Breast epithelium (tissue), 4 donors: Measurements from ENCODE around the gene TCERG1L. TPM values are rescaled to one million over a fixed set of nuclear protein-coding genes. Genes with fewer than 3 reads are reported as not detected.

ENCODE experiments used
- DNase-seq, 2 donors: peaks; one replicate each; pipeline ENCODE4 v3.0.0-alpha.2; 2019; ENCODE audit warnings: low spot score in 2 of 2
- H3K27ac ChIP-seq, 2 donors: fragments of 200-600 bp; sonication (generic) in 1 of 2; one replicate each; pipeline ENCODE4 v1.5.1; 2016 to 2019; ENCODE audit warnings: mild to moderate bottlenecking in 1 of 2
- H3K27me3 ChIP-seq, 2 donors: fragments of 200-600 bp; sonication (generic) in 1 of 2; one replicate each; pipeline versions ENCODE4 v1.5.1 to v1.6.0; 2017 to 2019; ENCODE audit warnings: control low read depth in 1 of 2, mild to moderate bottlenecking in 1 of 2
- H3K36me3 ChIP-seq: fragments of 200-600 bp; one replicate; pipeline ENCODE4 v1.5.1; 2019
- H3K4me1 ChIP-seq, 2 donors: fragments of 200-600 bp; sonication (generic); one replicate each; pipeline ENCODE4 v1.5.1; 2016 to 2019; ENCODE audit warnings: control low read depth in 1 of 2
- H3K4me3 ChIP-seq, 3 donors: fragments of 200-600 bp; sonication (generic); 1 replicate in 2 of 3; 2 replicates in 1 of 3; pipeline ENCODE4 v1.5.1; 2016 to 2019; ENCODE audit warnings: mild to moderate bottlenecking in 3 of 3, moderate library complexity in 2 of 3
- H3K9me3 ChIP-seq, 2 donors: fragments of 200-600 bp; sonication (generic) in 1 of 2; one replicate each; pipeline ENCODE4 v1.5.1; 2016 to 2019; ENCODE audit warnings: control low read depth in 1 of 2
- CTCF ChIP-seq, 3 donors: fragments of 450-650 bp; IDR thresholded peaks; one replicate each; pipeline ENCODE4 v1.5.1; 2016 to 2017; ENCODE audit warnings: antibody characterized with exemption in 3 of 3, mild to moderate bottlenecking in 3 of 3, moderate library complexity in 3 of 3
- POLR2A ChIP-seq: fragments of 450-650 bp; IDR thresholded peaks from one replicate; pipeline ENCODE4 v1.6.1; 2016; ENCODE audit warnings: antibody characterized with exemption, mild to moderate bottlenecking, moderate library complexity
- POLR2AphosphoS5 ChIP-seq, 3 donors: sonication (generic); formaldehyde crosslinking; IDR thresholded peaks; one replicate each; pipeline ENCODE4 v1.6.1; 2017; ENCODE audit warnings: antibody characterized with exemption in 3 of 3
- intact Hi-C: fragments of 100-400 bp; cut with DNase I; formaldehyde crosslinking; loops from one replicate; pipeline ENCODE4 v1.15.1; 2023; ENCODE audit warnings: low total_unique reads
- total RNA-seq, 3 donors: library from RNA; depleted of rRNA; stranded (reverse); fragments of >200 nt; gene quantifications; one replicate each; pipeline ENCODE4 v1.1.0, GENCODE V29; 2016

Gene TCERG1L
- total RNA-seq, 3 donors from 2014 or later, result under 0.01 to 0.88 TPM; not detected in 1

- Histone ChIP-seq H3K36me3 (no peaks in the 10 kb centered on the region), H3K9me3 (no peaks in the 10 kb centered on the region), H3K27me3 (peaks cover 0 to 10% of the 10 kb centered on the region in 2 donors), H3K4me3 (no peak overlapping the region), H3K27ac (no peak overlapping the region), H3K4me1 (no peaks in the 10 kb centered on the region)
- TF ChIP-seq CTCF (IDR thresholded peaks at IDR 0.05), result no peak
- no peak for TF ChIP-seq POLR2AphosphoS5 (IDR thresholded peaks at IDR 0.05)
- no peak for TF ChIP-seq POLR2A
- no peak for DNase-seq
- intact Hi-C loops, result no loop called here
Observed at GRCh38 chr10:131257027-131257426, 54.5 kb downstream of the TCERG1L start.

GRCh38 chr10:131254859-131255252 is 56.7 kb downstream of the TCERG1L start:
- no peak overlapping the region for H3K27ac ChIP-seq
- no peak for DNase-seq
- no peaks in the 10 kb centered on the region for H3K9me3 ChIP-seq
- H3K4me1 ChIP-seq, result no peaks in the 10 kb centered on the region
- H3K27me3 ChIP-seq, result peaks cover 0 to 23% of the 10 kb centered on the region in 2 donors
- H3K4me3 ChIP-seq, result no peak overlapping the region
- TF ChIP-seq POLR2AphosphoS5 (IDR thresholded peaks at IDR 0.05), result no peak
- no peak for TF ChIP-seq CTCF (IDR thresholded peaks at IDR 0.05)
- no peak for TF ChIP-seq POLR2A
- H3K36me3 ChIP-seq, result no peaks in the 10 kb centered on the region
- intact Hi-C loops, result no loop called here

- no peak for DNase-seq
Observed at GRCh38 chr10:131253931-131254858, 57.3 kb downstream of the TCERG1L start.

GRCh38 chr10:131252567-131253276 is 58.8 kb downstream of the TCERG1L start:
- Histone ChIP-seq H3K4me3 (no peak overlapping the region), H3K27me3 (peaks cover 0 to 38% of the 10 kb centered on the region in 2 donors), H3K9me3 (no peaks in the 10 kb centered on the region), H3K27ac (no peak overlapping the region), H3K36me3 (no peaks in the 10 kb centered on the region), H3K4me1 (no peaks in the 10 kb centered on the region)
- no peak for DNase-seq
- TF ChIP-seq POLR2A, result no peak
- TF ChIP-seq CTCF (IDR thresholded peaks at IDR 0.05), result no peak
- TF ChIP-seq POLR2AphosphoS5 (IDR thresholded peaks at IDR 0.05), result no peak
- intact Hi-C loops, result no loop called here

More at GRCh38 chr10:131253931-131254858, 57.3 kb downstream of the TCERG1L start:
- Histone ChIP-seq H3K27ac (no peak overlapping the region), H3K27me3 (peaks cover 0 to 30% of the 10 kb centered on the region in 2 donors), H3K4me3 (no peak overlapping the region), H3K9me3 (no peaks in the 10 kb centered on the region), H3K4me1 (no peaks in the 10 kb centered on the region), H3K36me3 (no peaks in the 10 kb centered on the region)
- intact Hi-C loops, result no loop called here
- TF ChIP-seq CTCF (IDR thresholded peaks at IDR 0.05), result no peak
- TF ChIP-seq POLR2A, result no peak

- intact Hi-C loops, result no loop called here
Observed at GRCh38 chr10:131251146-131251541, 60.4 kb downstream of the TCERG1L start.

More at GRCh38 chr10:131251146-131251541, 60.4 kb downstream of the TCERG1L start:
- Histone ChIP-seq H3K4me3 (no peak overlapping the region), H3K4me1 (no peaks in the 10 kb centered on the region), H3K9me3 (no peaks in the 10 kb centered on the region), H3K36me3 (no peaks in the 10 kb centered on the region), H3K27ac (no peak overlapping the region), H3K27me3 (peaks cover 0 to 44% of the 10 kb centered on the region in 2 donors)
- no peak for DNase-seq
- TF ChIP-seq POLR2AphosphoS5 (IDR thresholded peaks at IDR 0.05), result no peak
- TF ChIP-seq POLR2A, result no peak
- TF ChIP-seq CTCF (IDR thresholded peaks at IDR 0.05), result no peak
